Esophagus muscularis mucosa (tissue), 4 donors: ENCODE measurements around the gene FIGNL2. TPM values are rescaled to one million over a fixed set of nuclear protein-coding genes. Genes with fewer than 3 reads are reported as not detected.

Experiments
- DNase-seq: peaks from one replicate; pipeline ENCODE4 v3.0.0-alpha.2; 2017; ENCODE audit errors: extremely low spot score
- H3K27ac ChIP-seq, 4 donors: fragments of 200-600 bp; sonication (generic); replicated peaks in 1 of 4; 1 replicate in 3 of 4; 2 replicates in 1 of 4; pipeline ENCODE4 v1.5.1; 2016 to 2019; ENCODE audit warnings: mild to moderate bottlenecking in 1 of 4
- H3K27me3 ChIP-seq, 4 donors: fragments of 200-600 bp; sonication (generic); one replicate each; pipeline versions ENCODE4 v1.5.1 to v1.6.0; 2016 to 2019
- H3K36me3 ChIP-seq, 4 donors: fragments of 200-600 bp; sonication (generic); one replicate each; pipeline ENCODE4 v1.5.1; 2016 to 2019
- H3K4me1 ChIP-seq, 4 donors: fragments of 200-600 bp; sonication (generic); one replicate each; pipeline ENCODE4 v1.5.1; 2016 to 2019
- H3K4me3 ChIP-seq, 4 donors: fragments of 200-600 bp; sonication (generic); 1 replicate in 2 of 4; 2 replicates in 2 of 4; pipeline ENCODE4 v1.5.1; 2016 to 2019; ENCODE audit warnings: mild to moderate bottlenecking in 4 of 4, moderate library complexity in 1 of 4
- H3K9me3 ChIP-seq, 4 donors: fragments of 200-600 bp; sonication (generic); 1 replicate in 3 of 4; 2 replicates in 1 of 4; pipeline ENCODE4 v1.5.1; 2016 to 2019
- EP300 ChIP-seq: sonication (generic); formaldehyde crosslinking; IDR thresholded peaks from one replicate; pipeline ENCODE4 v1.6.1; 2017; ENCODE audit warnings: antibody characterized with exemption
- POLR2A ChIP-seq: fragments of 450-650 bp; IDR thresholded peaks from one replicate; pipeline ENCODE4 v1.6.1; 2017; ENCODE audit warnings: antibody characterized with exemption, moderate library complexity, mild to moderate bottlenecking, low read depth
- POLR2AphosphoS5 ChIP-seq, 2 donors: sonication (generic); formaldehyde crosslinking; IDR thresholded peaks; one replicate each; pipeline ENCODE4 v1.6.1; 2017; ENCODE audit warnings: antibody characterized with exemption in 2 of 2
- WGBS: methylation state at CpG from one replicate; pipeline ENCODE4 v1.1.5; 2018; 5-methylcytosine and 5-hydroxymethylcytosine counted together
- intact Hi-C: fragments of 100-400 bp; cut with DNase I; formaldehyde crosslinking; loops from one replicate; pipeline ENCODE4 v1.15.1; 2023
- total RNA-seq, 4 donors: library from RNA; depleted of rRNA; stranded (reverse); fragments of >200 nt; gene quantifications; one replicate each; pipeline versions ENCODE4 v1.1.0 to v1.2.1, GENCODE V29; 2016
- TF ChIP-seq, protein P1 (sequence below), 3 experiments: fragments of 200-600 bp in 2 of 3; fragments of 450-650 bp in 1 of 3; sonication (generic) in 2 of 3; IDR thresholded peaks; one replicate each; pipeline ENCODE4 v1.5.1; 2017 to 2019; ENCODE audit warnings: antibody characterized with exemption in 3 of 3, mild to moderate bottlenecking in 2 of 3, moderate library complexity in 1 of 3

FIGNL2 gene
- total RNA-seq, 4 donors from 2014 or later, result 0.23 to 0.42 (median 0.36) TPM

GRCh38 chr12:51848841-51849735 lies 570 bp upstream of the FIGNL2 start:
- peaks cover 28 to 52% (median 48%) of the 10 kb centered on the region in 4 donors for H3K4me1 ChIP-seq
- peak overlapping the region; percentile 56 to 68 (median 58) for H3K4me3 ChIP-seq
- H3K9me3 ChIP-seq, result no peaks in the 10 kb centered on the region
- no peaks in the 10 kb centered on the region for H3K36me3 ChIP-seq
- TF ChIP-seq POLR2AphosphoS5 (IDR thresholded peaks at IDR 0.05) (no peak), EP300 (no peak), POLR2A (no peak)
- TF ChIP-seq, protein P1, sequence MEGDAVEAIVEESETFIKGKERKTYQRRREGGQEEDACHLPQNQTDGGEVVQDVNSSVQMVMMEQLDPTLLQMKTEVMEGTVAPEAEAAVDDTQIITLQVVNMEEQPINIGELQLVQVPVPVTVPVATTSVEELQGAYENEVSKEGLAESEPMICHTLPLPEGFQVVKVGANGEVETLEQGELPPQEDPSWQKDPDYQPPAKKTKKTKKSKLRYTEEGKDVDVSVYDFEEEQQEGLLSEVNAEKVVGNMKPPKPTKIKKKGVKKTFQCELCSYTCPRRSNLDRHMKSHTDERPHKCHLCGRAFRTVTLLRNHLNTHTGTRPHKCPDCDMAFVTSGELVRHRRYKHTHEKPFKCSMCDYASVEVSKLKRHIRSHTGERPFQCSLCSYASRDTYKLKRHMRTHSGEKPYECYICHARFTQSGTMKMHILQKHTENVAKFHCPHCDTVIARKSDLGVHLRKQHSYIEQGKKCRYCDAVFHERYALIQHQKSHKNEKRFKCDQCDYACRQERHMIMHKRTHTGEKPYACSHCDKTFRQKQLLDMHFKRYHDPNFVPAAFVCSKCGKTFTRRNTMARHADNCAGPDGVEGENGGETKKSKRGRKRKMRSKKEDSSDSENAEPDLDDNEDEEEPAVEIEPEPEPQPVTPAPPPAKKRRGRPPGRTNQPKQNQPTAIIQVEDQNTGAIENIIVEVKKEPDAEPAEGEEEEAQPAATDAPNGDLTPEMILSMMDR (IDR thresholded peaks at IDR 0.05), result no peak
- 58% methylated on average over 27 of the region's 57 CpGs for WGBS
- H3K27ac ChIP-seq, result peak overlapping the region; percentile 55 to 68 (median 65)
- DNase-seq, result no peak
- intact Hi-C loops, result no loop called here
- H3K27me3 ChIP-seq, result peaks cover 0 to 61% (median 29%) of the 10 kb centered on the region in 4 donors

GRCh38 chr12:51847643-51848325 lies 734 bp downstream of the FIGNL2 start:
- Histone ChIP-seq H3K27me3 (peaks cover 0 to 75% (median 32%) of the 10 kb centered on the region in 4 donors), H3K27ac (peak overlapping the region; percentile 55 to 68 (median 65)), H3K36me3 (no peaks in the 10 kb centered on the region), H3K9me3 (no peaks in the 10 kb centered on the region), H3K4me1 (peaks cover 28 to 52% (median 48%) of the 10 kb centered on the region in 4 donors), H3K4me3 (peak overlapping the region; percentile 56 to 68 (median 58))
- no peak for DNase-seq
- TF ChIP-seq POLR2A, result no peak
- no peak for TF ChIP-seq POLR2AphosphoS5 (IDR thresholded peaks at IDR 0.05)
- TF ChIP-seq EP300, result no peak
- TF ChIP-seq, protein P1 (IDR thresholded peaks at IDR 0.05), result no peak
- intact Hi-C loops, result no loop called here
- no CpG with 5 or more reads among the region's 40 CpGs for WGBS

DNA sequence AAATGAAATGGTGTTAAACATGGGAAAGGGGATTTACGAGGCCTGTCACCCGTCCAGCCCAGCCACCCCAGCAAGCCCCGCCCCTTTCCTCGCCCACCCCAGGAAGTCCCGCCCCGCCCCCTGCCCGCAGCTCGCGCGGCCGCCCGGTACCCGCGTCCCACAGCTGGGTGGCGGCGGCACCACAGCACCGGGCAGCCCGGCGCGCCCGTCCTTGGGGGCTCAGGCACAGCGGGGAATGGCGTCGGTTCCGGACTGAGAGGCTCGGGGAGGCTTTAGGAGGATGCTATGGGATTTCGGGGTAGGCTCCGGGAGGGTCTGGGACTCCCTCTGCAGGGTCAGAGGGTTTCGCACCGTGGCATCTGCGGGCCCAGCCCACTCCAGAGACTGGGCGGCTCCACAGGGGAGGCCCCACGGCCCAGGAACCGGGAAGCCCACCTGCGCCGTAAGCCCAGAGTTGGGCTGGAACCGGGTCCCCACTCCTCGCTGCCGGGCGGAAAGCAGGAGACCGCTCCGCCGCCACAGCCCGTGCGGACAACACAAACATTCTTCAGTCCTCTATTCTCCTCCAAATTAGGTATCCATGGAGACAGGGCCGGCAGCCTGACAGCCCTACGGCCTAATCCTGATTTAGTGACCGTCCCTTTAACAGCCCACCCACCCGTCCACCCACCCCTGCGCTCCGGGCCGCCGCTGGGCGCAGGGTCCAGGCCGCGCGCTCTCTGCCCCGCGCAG lies 1.4 kb downstream of the FIGNL2 start:
- Histone ChIP-seq H3K9me3 (no peaks in the 10 kb centered on the region), H3K27me3 (peaks cover 0 to 82% (median 32%) of the 10 kb centered on the region in 4 donors), H3K36me3 (no peaks in the 10 kb centered on the region), H3K4me1 (peaks cover 28 to 52% (median 48%) of the 10 kb centered on the region in 4 donors), H3K4me3 (peak overlapping the region; percentile 56 to 68 (median 58)), H3K27ac (peak overlapping the region; percentile 55 to 68 (median 65))
- DNase-seq, result no peak
- no peak for TF ChIP-seq EP300
- no peak for TF ChIP-seq POLR2AphosphoS5 (IDR thresholded peaks at IDR 0.05)
- TF ChIP-seq, protein P1 (IDR thresholded peaks at IDR 0.05), result no peak
- no peak for TF ChIP-seq POLR2A
- intact Hi-C loops, result no loop called here
- WGBS, result 0% methylated on average over 4 of the region's 59 CpGs

- Histone ChIP-seq H3K4me1 (peaks cover 28 to 47% (median 43%) of the 10 kb centered on the region in 4 donors), H3K36me3 (no peaks in the 10 kb centered on the region), H3K27ac (no peak overlapping the region), H3K9me3 (no peaks in the 10 kb centered on the region), H3K4me3 (peak overlapping the region in 3 of 4 donors; percentile 56 to 68 (median 59)), H3K27me3 (peaks cover 0 to 90% (median 32%) of the 10 kb centered on the region in 4 donors)
- 91% methylated on average over 13 of the region's 15 CpGs for WGBS
- intact Hi-C loops, result no loop called here
- TF ChIP-seq EP300 (no peak), POLR2AphosphoS5 (IDR thresholded peaks at IDR 0.05) (no peak), POLR2A (no peak)
- TF ChIP-seq, protein P1 (IDR thresholded peaks at IDR 0.05), result no peak
- DNase-seq, result no peak
These were observed 2.2 kb downstream of the FIGNL2 start for GRCh38 chr12:51846271-51846691.
